HG03108 (cell line): ENCODE data around the gene SH2D2A.

Experiments used
- ATAC-seq: cut with Tn5 transposase; IDR thresholded peaks from one replicate; pipeline ENCODE4 v1.9.1; 2021; ENCODE audit warnings: moderate library complexity; ENCODE audit not compliant: unreplicated experiment

Gene SH2D2A

DNA sequence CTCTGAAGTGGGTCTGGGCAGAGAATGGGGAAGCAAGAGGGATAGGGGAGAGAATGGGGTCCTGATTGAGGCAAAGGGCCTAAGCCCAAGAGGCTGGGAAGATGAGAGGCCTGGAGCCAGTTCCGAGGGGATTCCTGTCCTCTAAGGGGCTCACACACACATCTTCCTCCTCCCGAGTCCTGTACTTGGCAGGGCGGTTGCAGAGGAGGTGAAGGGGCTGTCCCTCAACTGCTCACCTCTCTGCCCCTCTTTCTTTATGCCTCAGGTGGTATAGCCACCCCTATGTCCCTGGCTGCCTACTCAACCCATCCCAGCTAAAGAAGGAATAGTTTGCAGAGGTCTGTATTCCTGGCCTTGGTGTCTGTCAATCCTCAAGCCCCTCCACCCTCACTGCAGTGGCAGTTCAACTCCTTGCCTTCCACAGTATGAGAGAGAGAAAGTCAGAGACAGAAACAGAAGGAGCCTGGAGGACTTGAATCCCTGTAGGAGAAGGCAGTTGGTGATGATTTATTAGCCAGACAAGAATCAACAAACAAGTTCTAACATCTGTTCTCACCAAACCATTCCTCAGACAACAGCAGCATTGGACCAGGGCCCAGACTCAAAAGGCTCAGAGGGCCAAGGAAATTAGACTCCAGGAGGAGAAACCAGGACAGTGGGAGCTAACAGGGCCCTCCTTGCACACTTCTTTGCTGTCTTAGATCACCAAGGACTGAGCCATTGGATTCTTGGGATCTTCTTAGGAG is 10.7 kb downstream of the SH2D2A start:
- ATAC-seq = no peak

GRCh38 chr1:156804572-156805243 is 11.9 kb downstream of the SH2D2A start:
- no peak for ATAC-seq

GRCh38 chr1:156804026-156804425 is 12.6 kb downstream of the SH2D2A start:
- no peak for ATAC-seq

GRCh38 chr1:156803086-156803851 is 13.4 kb downstream of the SH2D2A start:
- ATAC-seq = no peak

- ATAC-seq = no peak
Observed at GRCh38 chr1:156802421-156802935, 14.2 kb downstream of the SH2D2A start.

GRCh38 chr1:156801409-156802121 is 15.1 kb downstream of the SH2D2A start:
- no peak for ATAC-seq

DNA sequence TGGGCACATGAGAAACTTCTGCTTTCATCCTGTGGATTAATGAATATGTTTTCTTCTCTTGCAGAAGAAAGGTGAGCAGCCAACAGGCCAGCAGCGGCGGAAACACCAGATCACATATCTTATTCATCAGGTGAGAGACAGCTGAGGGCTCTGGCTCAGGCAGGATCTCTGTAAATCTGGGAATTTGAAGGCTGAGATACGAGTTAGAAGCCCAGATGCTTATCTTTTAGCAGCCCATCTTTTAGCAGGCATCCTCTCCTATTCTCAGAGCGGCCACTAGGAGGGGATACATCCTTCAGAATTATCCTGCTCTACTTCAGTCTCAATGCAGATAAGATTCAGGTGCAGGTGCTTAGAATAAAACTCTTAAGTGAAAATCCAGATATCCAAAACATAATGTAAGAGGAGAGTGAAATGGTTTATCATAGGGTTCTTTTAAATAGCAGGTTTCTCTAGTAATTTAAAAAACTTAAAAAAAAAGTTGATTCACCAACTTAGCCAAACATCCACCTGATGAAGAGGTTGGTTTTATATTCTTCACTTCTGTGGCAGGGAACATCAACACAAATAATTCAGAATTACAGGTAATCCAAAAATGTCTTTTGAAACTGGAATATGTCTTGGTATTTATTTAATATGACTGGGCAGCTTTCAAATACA is 19.3 kb downstream of the SH2D2A start:
- ATAC-seq = no peak

GRCh38 chr1:156796340-156797097 is 20.1 kb downstream of the SH2D2A start:
- no peak for ATAC-seq

DNA sequence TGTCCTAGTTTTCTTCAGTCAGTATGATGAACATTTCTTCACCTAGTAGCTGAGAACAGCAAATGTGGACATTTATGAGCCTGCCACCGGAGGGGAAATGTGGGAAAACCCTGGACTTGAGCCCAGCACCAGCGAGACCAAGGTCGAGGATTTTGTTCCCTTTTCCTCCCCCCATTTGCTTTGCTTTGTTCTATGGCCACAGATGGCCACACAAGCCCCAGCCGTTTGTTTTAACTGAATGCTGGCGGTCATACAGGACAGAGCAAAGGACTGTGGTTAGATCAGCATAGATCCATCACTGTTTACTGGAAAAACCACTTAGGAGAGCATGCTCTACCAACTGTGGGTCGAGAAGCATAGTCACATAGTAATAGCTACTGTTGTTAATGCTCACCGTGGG is 20.9 kb downstream of the SH2D2A start:
- no peak for ATAC-seq

DNA sequence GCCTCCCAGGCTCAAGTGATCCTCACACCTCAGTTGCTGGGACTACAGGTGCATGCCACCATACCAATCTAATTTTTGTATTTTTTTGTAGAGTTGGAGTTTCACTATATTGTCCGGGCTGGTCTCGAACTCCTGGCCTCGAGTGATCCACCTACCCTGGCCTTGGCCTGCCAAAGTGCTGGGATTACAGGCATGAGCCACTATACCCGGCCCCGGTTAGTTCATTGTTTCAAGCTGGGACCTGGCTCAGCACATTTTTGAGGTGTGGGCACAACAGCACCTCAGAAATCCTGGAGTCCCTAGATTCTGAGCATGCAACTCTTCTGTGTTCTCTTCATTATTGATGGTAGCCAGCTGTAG is 21.3 kb downstream of the SH2D2A start:
- ATAC-seq = no peak

DNA sequence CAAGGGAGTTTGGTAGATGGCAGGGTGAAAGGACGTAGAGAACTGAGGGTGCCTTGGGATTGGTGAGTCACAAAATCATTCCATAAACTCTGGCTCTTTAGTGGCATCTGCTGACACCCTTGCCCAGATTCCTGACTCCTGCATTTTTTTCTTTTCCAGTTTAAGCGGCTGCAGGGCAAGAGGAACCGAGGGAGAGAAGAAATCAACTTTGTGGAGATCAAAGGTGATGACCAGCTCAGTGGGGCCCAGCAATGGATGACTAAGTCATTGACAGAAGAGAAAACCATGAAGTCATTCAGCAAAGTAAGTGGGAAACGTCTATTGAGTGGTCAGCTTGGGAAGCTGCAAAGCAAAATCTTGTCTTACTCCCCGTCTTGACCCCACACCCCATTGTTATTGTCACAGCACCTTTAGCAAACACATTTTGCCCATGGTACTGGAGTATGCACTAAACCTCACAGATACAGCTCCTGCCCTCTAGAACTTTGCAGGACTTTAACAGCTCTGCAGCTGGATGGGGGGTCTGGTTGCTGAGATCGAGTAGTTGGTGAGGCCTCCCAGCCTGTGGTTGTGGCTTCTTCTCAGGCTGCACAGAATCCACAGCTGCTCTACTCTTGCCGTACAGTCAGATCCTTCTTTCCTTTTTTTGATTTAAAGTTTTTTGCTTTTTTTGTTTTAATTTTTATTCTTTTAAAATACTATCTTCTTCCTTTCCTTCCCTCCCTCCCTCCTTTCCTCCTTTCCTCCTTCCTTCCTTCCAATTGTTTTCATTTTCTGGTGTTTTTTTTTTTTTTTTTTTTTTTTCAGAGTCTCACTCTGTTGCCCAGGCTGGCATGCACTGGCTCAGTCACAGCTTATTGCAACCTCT is 21.9 kb downstream of the SH2D2A start:
- no peak for ATAC-seq

DNA sequence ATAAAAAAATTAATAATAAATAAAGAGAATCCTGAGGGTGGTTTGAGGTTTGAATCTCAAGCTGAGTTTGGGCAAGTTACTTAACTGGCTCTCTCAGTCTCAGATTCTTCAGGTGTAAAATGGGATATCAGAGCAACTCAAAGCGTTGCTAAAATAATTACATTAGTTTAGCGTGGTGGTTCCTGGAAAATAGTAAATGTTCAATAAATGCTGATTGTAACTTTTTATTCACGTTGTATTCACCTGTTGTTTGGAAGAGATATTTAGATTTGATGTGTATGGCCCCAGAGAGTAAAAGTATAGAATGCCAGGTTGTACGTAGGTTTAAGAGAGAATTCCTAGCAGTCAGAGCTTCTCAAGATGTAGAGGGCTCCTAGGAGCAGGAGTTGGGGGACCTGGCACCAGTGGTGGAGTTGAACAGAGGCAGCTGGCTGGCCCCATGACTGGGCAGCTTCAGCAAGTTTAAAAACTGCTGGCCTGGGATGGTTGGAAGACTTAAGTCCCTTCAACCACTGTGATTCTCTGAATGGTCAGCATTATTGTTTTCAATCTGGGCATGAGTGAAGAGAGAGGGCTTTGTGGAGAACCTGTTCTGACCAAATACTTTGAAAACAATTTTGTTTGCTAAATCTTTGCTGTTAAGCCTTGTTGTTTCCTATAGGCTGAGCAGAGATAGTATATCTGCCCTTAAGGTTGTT is 26.9 kb downstream of the SH2D2A start:
- ATAC-seq = no peak

GRCh38 chr1:156788136-156788535 is 28.5 kb downstream of the SH2D2A start:
- ATAC-seq = no peak

- ATAC-seq = no peak
Observed at GRCh38 chr1:156786640-156787039, 30.0 kb downstream of the SH2D2A start.

- no peak for ATAC-seq
Observed at GRCh38 chr1:156785458-156785857, 31.2 kb downstream of the SH2D2A start.

DNA sequence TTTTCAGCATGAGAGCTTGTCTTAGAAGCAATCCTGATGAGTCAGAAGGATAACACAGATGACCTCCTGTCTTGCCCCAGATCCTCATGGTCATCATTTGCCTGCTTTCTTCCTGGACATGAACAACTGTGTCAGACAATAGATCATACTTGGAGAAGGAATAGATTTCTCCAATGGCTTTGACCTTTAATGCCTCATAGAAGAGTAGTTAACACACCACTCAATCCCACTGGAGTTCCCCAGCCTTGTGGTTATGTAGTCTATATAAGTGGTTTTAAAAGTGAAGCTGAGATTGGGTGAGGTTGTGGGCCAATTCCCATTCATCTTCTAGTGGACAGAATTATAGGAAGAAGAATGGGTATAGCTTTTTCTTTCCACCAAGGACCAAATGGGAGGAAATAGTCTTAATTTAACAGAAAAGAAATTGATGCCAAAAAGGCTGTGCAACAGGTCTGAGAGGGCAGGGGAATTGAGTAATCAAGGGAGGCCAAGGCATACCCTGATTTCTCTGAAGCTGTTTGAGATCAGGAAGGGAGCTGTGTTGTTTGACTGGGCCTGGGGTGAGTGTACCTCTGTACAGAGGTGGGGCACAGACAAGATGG is 35.0 kb downstream of the SH2D2A start:
- no peak for ATAC-seq

DNA sequence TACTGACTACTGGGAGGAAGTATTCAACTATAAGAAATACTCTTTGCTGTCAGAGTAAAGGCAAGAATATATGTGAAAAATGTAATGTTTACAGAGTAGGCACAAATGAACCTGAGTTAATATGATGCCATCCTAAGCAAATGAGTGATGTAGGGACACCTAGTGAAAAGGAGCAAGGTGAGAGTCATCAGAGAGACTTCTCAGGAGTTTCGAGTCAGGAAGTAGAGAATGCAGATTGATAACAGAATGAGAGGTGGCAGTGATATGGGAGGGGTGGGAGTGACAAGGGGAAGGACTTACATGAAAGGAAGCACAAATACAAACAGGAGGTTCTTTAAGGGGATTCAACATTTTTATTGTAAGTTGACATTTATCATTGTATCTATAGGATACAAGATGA is 39.1 kb downstream of the SH2D2A start:
- no peak for ATAC-seq

DNA sequence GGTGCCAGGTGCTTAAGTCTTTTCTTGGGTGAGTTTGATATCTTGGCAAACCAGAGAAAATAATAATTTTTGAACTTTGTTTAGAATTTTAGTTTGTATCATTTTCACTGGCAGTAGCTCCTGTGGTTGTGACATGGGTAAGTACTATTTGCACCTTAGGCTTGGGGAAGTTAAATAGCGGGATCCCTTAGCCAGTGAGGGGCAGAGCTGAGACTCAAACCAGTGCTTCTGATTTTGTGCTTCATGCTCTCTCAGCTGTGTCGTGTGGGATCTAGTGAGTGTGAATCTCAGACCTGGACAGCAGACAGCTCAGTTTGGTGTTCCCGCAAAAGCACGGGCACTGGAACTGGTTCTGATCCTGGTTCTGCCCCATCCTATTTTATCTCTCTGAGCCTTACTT is 39.7 kb downstream of the SH2D2A start:
- no peak for ATAC-seq
